Daoy (cell line): ENCODE measurements around the gene LINS1. TPM values are rescaled to one million over a fixed set of nuclear protein-coding genes. Genes with fewer than 3 reads are reported as not detected.
"Not testable (repeated sequence)": the region's sequence is repeated elsewhere in the genome, so short reads cannot be mapped to it uniquely, and the experiment has no call there.

ENCODE experiments used
- DNase-seq: peaks from one replicate; pipeline ENCODE4 v3.0.0-alpha.2; 2015; ENCODE audit warnings: low read depth
- total RNA-seq: library from RNA; depleted of rRNA; stranded (reverse); fragments of >200 nt; shearing (Covaris generic); gene quantifications from 2 replicates; pipeline ENCODE4 v1.2.3, GENCODE V29; 2014

The LINS1 gene
- total RNA-seq, 1 experiment from 2014 or later = 12.3 TPM

GRCh38 chr15:100602823-100603393, 924 bp upstream of the LINS1 start:
- DNase-seq = peak; percentile 12

- DNase-seq = no peak
Observed at GRCh38 chr15:100601617-100602063, 344 bp downstream of the LINS1 start.

DNA sequence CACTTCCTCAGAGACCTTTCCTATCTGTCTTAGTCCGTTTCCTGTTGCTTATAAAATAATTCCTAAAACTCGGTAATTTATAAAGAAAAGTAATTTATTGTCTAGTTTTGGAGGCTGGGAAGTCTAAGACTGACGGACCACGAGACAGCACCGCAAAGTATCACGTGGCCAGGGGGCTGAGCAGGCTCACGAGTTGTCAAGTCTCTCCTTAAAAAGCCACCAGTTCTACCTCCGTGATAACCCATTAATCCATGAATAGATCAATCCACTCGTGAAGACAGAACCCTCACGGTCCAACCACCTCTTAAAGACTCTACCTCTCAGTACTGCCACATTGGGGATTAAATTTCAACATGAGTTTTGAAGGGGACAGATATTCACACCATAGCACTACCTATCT, 821 bp downstream of the LINS1 start:
- peak; percentile 9 for DNase-seq

GRCh38 chr15:100598655-100599054, 3.3 kb downstream of the LINS1 start:
- DNase-seq = no peak

- DNase-seq = no peak
Observed at GRCh38 chr15:100597862-100598261, 4.1 kb downstream of the LINS1 start.

DNA sequence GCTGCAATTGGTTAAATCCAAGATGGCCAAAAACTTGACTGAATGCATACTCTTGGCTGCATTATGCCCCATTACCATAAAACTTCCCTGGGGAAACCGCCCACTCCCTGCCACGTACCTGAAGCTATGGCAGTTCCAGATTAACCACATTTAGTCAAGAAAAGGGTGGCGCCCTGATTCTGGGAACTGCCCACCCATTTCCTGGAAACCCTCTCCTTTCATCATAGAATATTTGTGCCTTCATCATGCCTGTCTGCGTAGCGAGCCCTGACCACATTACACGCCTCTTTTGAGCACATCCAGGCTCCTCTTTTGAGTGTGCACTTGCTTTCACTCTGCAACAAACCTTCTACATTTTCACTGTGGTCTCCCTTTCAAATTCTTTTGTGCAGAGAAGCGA, 5.2 kb downstream of the LINS1 start:
- DNase-seq = peak; percentile 43

GRCh38 chr15:100595964-100596363, 6.0 kb downstream of the LINS1 start:
- no peak for DNase-seq

DNA sequence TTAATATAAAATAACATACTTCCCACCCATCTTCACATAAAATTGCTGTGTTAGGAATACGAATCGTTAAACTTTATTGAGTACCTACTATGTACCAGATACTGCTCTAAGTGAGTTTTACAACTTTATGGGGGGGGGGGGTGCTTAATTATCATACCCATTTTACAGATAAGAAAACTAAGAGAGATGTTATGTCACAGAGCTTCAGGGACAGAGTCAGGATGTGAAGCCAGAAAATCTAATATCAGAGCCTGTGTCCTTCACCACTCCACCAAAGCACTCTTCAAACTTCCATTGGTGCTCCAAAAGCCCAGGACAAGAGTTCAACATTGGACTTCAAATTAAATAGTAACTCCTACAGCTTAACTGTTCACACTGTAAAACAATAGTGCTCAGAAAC, 8.6 kb downstream of the LINS1 start:
- DNase-seq = no peak

DNA sequence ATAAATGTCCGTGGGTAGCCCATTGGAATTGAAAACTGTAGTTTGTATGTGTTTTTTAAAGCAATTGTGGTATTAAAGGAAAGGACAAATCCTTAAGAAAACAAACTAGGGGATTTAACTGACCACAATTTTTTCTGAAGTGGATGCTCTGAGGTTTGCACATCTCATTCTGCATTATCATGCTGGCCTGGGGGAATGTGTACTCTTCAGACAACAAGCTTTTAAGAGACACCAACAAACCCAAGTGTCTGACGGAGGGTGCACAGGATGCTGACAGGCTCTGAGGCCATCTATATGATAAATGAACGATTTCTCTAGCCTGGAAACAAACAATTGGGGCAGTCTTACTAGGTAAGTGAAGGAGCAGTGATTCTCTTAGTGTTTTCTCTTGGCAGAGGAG, 9.1 kb downstream of the LINS1 start:
- peak; percentile 21 for DNase-seq

GRCh38 chr15:100591835-100592234, 10.1 kb downstream of the LINS1 start:
- no peak for DNase-seq

- not testable (repeated sequence) for DNase-seq
Observed at GRCh38 chr15:100591163-100591562, 10.8 kb downstream of the LINS1 start.

DNA sequence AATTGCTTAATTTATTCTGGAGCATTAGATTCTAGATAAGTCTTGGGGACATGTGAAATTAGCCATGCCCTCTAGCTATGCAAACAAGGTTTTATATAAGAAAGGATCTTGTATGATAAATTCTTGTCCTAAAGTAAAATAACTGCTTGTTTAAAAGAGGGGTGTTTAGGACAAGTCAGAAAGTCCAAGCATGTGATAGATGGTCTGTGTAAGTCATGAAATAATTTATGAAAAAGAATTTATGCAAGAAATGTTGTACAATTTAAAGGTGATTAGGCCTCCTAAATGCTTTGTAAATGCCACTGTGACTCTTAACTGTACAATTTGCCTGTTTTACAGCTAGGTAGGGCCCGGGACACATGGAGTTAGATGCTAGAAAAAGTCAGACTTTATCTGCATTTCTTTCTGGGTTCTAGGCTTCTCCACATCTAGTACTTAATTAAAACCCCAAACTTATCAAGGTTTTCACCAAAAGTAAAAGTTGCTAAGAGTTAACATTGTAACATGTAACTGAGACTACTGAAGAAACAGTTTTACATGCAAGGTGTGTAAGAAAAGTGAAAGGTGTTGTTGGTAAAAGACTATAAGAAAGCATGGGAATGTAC, 13.2 kb downstream of the LINS1 start:
- DNase-seq = no peak

- no peak for DNase-seq
Observed at GRCh38 chr15:100580414-100580813, 21.6 kb downstream of the LINS1 start.

- DNase-seq = no peak
Observed at GRCh38 chr15:100573526-100573925, 28.5 kb downstream of the LINS1 start.

DNA sequence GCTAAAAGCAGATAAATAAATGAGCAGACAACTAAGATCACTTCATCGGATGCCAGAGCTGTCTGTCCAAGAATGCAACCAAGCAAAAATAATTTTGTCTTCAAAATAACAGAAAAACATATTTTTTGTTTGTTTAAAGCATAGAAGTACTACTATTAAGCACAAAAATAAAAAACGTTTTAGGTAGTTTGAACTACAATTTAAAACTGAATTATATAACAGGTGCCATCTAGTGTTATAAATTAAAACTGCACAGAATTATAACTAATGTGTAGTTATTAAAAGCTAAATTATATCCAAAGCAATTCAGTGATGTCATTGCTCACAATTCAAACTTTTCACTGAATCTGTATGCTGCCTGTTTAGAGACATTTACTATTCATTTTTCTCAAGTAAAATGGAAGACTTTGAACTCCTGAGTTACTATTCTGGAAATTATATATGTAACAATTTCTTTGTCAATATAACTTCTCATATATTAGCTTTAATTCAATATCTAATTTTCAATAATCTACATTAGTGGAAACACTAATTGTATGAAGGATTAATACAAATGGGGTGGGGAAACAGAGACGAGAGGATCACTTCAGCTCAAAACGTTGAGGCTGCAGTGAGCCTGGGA, 29.5 kb downstream of the LINS1 start:
- DNase-seq = no peak

GRCh38 chr15:100571592-100572167, 30.3 kb downstream of the LINS1 start:
- no peak for DNase-seq

- DNase-seq = no peak
Observed at GRCh38 chr15:100570735-100571313, 31.2 kb downstream of the LINS1 start.

- DNase-seq = peak; percentile 7
Observed at GRCh38 chr15:100570275-100570674, 31.7 kb downstream of the LINS1 start.

- no peak for DNase-seq
Observed at GRCh38 chr15:100569391-100569790, 32.6 kb downstream of the LINS1 start.

DNA sequence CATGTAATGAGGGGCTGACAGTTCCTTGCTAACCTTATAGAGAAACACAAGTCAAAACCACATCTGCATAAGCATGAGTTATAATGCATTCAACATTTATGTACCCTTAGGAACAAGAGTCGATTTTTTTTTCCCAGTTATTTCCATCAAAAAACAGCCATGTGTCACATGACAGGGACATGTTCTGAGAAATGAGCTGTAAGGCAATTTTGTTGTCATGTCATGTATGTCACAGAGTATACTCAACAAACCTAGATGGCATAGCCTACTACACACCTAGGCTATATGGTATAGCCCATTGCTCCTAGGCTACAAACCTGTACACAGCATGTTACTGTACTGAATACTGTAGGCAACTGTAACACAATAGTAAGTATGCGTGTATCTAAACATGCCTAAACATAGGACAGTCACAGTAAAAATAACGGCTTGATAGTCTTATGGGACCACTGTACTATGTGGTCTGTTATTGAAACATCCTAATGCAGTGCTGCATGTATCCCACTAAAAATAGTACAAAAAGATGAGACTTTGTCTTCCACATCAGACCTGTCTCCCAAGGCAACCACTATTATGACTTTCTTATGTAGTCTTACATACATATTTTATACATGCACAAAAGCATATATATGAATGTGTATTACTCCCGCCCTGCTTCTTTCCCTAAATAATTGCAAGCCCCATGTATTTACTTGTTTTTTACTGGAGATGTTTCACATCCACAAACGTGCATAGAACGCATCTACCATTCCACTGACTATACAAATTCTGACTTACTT, 34.9 kb downstream of the LINS1 start:
- DNase-seq = no peak

DNA sequence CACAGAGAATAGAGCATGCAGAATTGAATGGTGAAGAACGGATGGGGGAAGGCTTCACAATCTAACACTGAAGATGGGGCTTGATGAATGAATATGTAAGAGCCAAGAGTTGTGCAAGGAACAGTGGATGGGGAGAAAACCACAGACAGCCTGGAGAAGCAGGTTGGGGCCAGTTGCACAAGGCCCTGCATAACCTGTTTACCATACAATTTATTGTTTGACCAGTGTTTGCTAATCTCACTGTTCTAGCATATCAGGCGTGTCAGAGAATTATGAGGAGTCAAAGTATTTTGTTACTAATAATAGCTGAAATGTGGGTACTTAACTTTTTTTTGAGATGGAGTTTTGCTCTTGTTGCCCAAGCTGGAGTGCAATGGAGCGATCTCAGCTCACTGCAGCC, 36.4 kb downstream of the LINS1 start:
- no peak for DNase-seq

DNA sequence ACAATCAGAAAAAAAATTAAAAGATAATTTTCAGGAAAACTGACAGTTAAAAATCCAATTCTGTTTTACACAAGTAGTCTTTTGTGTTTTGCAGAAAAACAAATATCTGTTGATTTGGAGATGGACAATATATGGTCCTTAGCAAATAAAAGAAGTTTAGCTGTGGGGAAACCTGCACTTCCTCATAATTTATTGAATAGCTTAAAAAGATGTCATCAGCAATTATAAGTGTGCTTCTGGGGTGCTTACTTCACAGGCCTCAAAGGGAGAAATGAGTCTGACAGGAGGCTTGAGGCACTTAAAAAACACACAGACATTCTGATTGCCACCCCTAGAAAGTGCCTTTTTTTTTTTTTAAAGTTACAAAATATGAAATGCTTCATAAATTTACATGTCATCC, 41.7 kb downstream of the LINS1 start:
- DNase-seq = no peak
